ENCODE results near the gene KCNK16. TPM values are rescaled to one million over a fixed set of nuclear protein-coding genes. Genes with fewer than 3 reads are reported as not detected.

KCNK16 gene
- total and polyA plus RNA-seq, 2 donors from 2014 or later: not detected

DNA sequence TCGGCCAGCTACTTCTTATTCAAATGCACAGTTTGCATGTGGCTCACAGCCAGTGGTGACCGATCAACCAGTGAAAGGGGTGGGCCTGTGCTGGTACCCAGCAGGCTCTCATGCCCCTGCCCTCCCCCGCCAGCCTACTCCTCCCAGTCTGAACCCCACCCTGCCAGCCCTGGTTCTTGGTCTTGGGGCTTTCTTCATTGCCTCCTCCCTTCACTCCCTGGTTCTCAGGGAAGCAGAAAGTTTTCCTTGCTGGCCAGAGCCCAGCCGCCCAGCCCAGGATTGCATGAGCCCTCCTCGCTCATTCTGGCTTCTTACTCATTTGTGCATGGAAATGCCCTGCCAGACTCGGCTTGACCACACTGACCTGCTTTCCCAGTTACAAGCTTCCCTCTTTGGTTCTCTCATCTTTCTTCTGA lies 49.1 kb downstream of the KCNK16 start:
- H3K9ac ChIP-seq (ENCODE audit: low read length in 3 of 3): no peak overlapping the region
- FAIRE-seq (no peak), DNase-seq (peak; percentile 48 to 95 (median 57))
- H3K4me1 ChIP-seq (ENCODE audit: control insufficient read depth in 2 of 3, insufficient read depth in 2 of 3, low read depth in 1 of 3, low read length in 3 of 3): peaks cover 0 to 5% (median 4%) of the 10 kb centered on the region in 3 donors
- no peaks in the 10 kb centered on the region for H3K9me3 ChIP-seq (ENCODE audit: control insufficient read depth in 2 of 3, insufficient read depth in 1 of 3, low read length in 3 of 3)
- H3K27me3 ChIP-seq (ENCODE audit: control insufficient read depth, insufficient read depth, low read length): no peaks in the 10 kb centered on the region
- intact Hi-C loops (cut with DNase I): no loop called here
- H3K27ac ChIP-seq (ENCODE audit: low read depth in 2 of 2, low read length in 2 of 2): peak overlapping the region; percentile 9 to 28
- TF ChIP-seq, protein P1, sequence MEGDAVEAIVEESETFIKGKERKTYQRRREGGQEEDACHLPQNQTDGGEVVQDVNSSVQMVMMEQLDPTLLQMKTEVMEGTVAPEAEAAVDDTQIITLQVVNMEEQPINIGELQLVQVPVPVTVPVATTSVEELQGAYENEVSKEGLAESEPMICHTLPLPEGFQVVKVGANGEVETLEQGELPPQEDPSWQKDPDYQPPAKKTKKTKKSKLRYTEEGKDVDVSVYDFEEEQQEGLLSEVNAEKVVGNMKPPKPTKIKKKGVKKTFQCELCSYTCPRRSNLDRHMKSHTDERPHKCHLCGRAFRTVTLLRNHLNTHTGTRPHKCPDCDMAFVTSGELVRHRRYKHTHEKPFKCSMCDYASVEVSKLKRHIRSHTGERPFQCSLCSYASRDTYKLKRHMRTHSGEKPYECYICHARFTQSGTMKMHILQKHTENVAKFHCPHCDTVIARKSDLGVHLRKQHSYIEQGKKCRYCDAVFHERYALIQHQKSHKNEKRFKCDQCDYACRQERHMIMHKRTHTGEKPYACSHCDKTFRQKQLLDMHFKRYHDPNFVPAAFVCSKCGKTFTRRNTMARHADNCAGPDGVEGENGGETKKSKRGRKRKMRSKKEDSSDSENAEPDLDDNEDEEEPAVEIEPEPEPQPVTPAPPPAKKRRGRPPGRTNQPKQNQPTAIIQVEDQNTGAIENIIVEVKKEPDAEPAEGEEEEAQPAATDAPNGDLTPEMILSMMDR (IDR thresholded peaks at IDR 0.05; ENCODE audit: borderline replicate concordance, extremely low read depth, insufficient read depth): no peak
- H3K4me3 ChIP-seq (ENCODE audit: low read length in 3 of 3): peak overlapping the region in 1 of 3 donors; percentile 32
- H3K36me3 ChIP-seq (ENCODE audit: control insufficient read depth in 2 of 3, insufficient read depth in 3 of 3, low read length in 3 of 3): no peaks in the 10 kb centered on the region

GRCh38 chr6:39269961-39270360 lies 52.5 kb downstream of the KCNK16 start:
- intact Hi-C loops (cut with DNase I): no loop called here
- no peak for FAIRE-seq

GRCh38 chr6:39268721-39269120 lies 53.8 kb downstream of the KCNK16 start:
- TF ChIP-seq, protein P1 (IDR thresholded peaks at IDR 0.05; ENCODE audit: borderline replicate concordance, extremely low read depth, insufficient read depth): no peak
- Histone ChIP-seq H3K27me3 (ENCODE audit: control insufficient read depth, insufficient read depth, low read length) (no peaks in the 10 kb centered on the region), H3K36me3 (ENCODE audit: control insufficient read depth in 2 of 3, insufficient read depth in 3 of 3, low read length in 3 of 3) (no peaks in the 10 kb centered on the region), H3K4me3 (ENCODE audit: low read length in 3 of 3) (no peak overlapping the region), H3K27ac (ENCODE audit: low read depth in 2 of 2, low read length in 2 of 2) (no peak overlapping the region), H3K4me1 (ENCODE audit: control insufficient read depth in 2 of 3, insufficient read depth in 2 of 3, low read depth in 1 of 3, low read length in 3 of 3) (peaks cover 0 to 3% (median 1%) of the 10 kb centered on the region in 3 donors), H3K9ac (ENCODE audit: low read length in 3 of 3) (no peak overlapping the region), H3K9me3 (ENCODE audit: control insufficient read depth in 2 of 3, insufficient read depth in 1 of 3, low read length in 3 of 3) (no peaks in the 10 kb centered on the region)
- intact Hi-C loops (cut with DNase I): no loop called here
- DNase-seq: no peak
- no peak for FAIRE-seq

More at GRCh38 chr6:39269961-39270360, 52.5 kb downstream of the KCNK16 start:
- H3K4me1 ChIP-seq (ENCODE audit: control insufficient read depth in 2 of 3, insufficient read depth in 2 of 3, low read depth in 1 of 3, low read length in 3 of 3): peaks cover 0 to 5% (median 4%) of the 10 kb centered on the region in 3 donors
- H3K4me3 ChIP-seq (ENCODE audit: low read length in 3 of 3): no peak overlapping the region
- H3K36me3 ChIP-seq (ENCODE audit: control insufficient read depth in 2 of 3, insufficient read depth in 3 of 3, low read length in 3 of 3): no peaks in the 10 kb centered on the region
- no peak for DNase-seq
- H3K27ac ChIP-seq (ENCODE audit: low read depth in 2 of 2, low read length in 2 of 2): no peak overlapping the region
- no peaks in the 10 kb centered on the region for H3K27me3 ChIP-seq (ENCODE audit: control insufficient read depth, insufficient read depth, low read length)
- no peaks in the 10 kb centered on the region for H3K9me3 ChIP-seq (ENCODE audit: control insufficient read depth in 2 of 3, insufficient read depth in 1 of 3, low read length in 3 of 3)
- H3K9ac ChIP-seq (ENCODE audit: low read length in 3 of 3): no peak overlapping the region
- TF ChIP-seq, protein P1 (IDR thresholded peaks at IDR 0.05; ENCODE audit: borderline replicate concordance, extremely low read depth, insufficient read depth): no peak

DNA sequence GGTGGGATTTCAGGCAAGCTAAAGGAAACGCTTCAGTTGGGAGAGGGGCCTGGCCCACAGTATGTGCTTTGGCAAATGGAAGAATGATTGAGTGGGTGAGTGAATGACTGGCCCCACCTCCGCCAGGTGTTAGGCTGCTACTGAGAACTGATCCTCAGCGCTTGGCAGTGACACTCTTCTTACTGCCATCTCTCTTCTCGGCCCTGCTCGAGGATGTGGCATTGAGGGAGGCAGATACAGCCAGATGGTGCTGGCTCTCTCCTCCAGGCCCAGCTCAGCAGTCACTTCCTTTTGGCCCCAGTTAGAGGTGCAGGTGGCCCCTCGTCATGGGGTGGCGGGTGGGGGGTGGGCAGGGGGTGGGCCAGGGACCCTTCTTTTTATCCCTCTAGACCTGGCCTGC lies 54.3 kb downstream of the KCNK16 start:
- Histone ChIP-seq H3K4me3 (ENCODE audit: low read length in 3 of 3) (no peak overlapping the region), H3K9me3 (ENCODE audit: control insufficient read depth in 2 of 3, insufficient read depth in 1 of 3, low read length in 3 of 3) (no peaks in the 10 kb centered on the region), H3K36me3 (ENCODE audit: control insufficient read depth in 2 of 3, insufficient read depth in 3 of 3, low read length in 3 of 3) (no peaks in the 10 kb centered on the region), H3K9ac (ENCODE audit: low read length in 3 of 3) (no peak overlapping the region), H3K4me1 (ENCODE audit: control insufficient read depth in 2 of 3, insufficient read depth in 2 of 3, low read depth in 1 of 3, low read length in 3 of 3) (peaks cover 0 to 2% (median 0%) of the 10 kb centered on the region in 3 donors), H3K27ac (ENCODE audit: low read depth in 2 of 2, low read length in 2 of 2) (no peak overlapping the region), H3K27me3 (ENCODE audit: control insufficient read depth, insufficient read depth, low read length) (no peaks in the 10 kb centered on the region)
- no peak for DNase-seq
- intact Hi-C loops (cut with DNase I): no loop called here
- FAIRE-seq: no peak
- TF ChIP-seq, protein P1 (IDR thresholded peaks at IDR 0.05; ENCODE audit: borderline replicate concordance, extremely low read depth, insufficient read depth): no peak

Measured in kidney (tissue), 14 donors.